GM18951 (cell line): ENCODE measurements around the gene CXCL1.

Experiments
- POLR2A ChIP-seq: IDR thresholded peaks from 4 replicates; pipeline ENCODE4 v1.6.1; 2011; ENCODE audit warnings: mild to moderate bottlenecking; ENCODE audit not compliant: insufficient read length, insufficient read depth; ENCODE audit errors: extremely low read depth
- in situ Hi-C: fragments of 300-500 bp; cut with MboI; formaldehyde crosslinking; loops from one replicate; pipeline ENCODE4 v1.12.0; 2022; ENCODE audit warnings: low sequenced_read_pairs, mixed read lengths, inconsistent platforms; ENCODE audit not compliant: unreplicated experiment

Gene CXCL1

GRCh38 chr4:73902817-73903547 is 33.8 kb downstream of the CXCL1 start:
- TF ChIP-seq POLR2A: no peak
- in situ Hi-C loops: no loop called here

DNA sequence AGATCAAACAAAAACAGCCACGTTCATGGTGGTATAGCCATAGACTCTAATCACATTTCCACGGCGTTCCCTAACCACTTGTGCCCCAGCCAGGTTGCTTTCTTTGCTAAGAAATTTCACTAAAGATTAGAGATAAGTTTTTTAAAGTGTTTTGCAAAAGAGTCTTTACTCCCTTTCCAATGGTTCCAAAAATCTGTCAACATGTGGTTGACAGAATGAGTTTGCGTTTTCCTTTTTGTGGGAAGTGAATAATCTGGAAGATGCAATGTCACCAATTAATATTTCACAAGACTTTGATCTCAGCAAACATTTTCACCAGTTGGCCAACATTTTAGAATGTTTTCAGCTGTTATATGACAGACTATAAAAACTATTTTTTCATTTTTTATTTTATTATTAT is 35.3 kb downstream of the CXCL1 start:
- in situ Hi-C loops: no loop called here
- TF ChIP-seq POLR2A: no peak

- TF ChIP-seq POLR2A: no peak
- in situ Hi-C loops: no loop called here
These were observed 39.8 kb downstream of the CXCL1 start for GRCh38 chr4:73908965-73909364.

DNA sequence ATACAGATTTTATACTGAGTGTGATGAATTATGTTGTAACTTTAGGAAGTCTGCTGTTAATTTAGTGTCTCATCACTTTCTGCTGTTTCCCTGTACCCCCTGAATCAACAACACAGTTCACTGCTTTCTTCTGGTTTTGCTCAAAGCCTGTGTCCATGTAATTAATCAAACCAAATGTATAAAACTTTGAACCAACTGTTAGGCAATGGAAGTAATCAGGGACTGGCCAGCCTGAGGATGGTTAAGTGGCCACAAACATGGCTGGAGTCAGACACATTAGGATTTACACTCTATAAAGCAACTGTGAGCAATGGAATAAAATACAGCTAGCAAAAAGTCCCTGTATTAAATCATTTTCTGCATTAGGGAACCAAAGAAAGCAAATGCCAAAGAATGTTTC is 42.6 kb downstream of the CXCL1 start:
- TF ChIP-seq POLR2A: no peak
- in situ Hi-C loops: no loop called here

GRCh38 chr4:73912191-73912590 is 43.0 kb downstream of the CXCL1 start:
- in situ Hi-C loops: no loop called here
- no peak for TF ChIP-seq POLR2A

- in situ Hi-C loops: no loop called here
- no peak for TF ChIP-seq POLR2A
These were observed 44.9 kb downstream of the CXCL1 start for GRCh38 chr4:73914071-73914470.

DNA sequence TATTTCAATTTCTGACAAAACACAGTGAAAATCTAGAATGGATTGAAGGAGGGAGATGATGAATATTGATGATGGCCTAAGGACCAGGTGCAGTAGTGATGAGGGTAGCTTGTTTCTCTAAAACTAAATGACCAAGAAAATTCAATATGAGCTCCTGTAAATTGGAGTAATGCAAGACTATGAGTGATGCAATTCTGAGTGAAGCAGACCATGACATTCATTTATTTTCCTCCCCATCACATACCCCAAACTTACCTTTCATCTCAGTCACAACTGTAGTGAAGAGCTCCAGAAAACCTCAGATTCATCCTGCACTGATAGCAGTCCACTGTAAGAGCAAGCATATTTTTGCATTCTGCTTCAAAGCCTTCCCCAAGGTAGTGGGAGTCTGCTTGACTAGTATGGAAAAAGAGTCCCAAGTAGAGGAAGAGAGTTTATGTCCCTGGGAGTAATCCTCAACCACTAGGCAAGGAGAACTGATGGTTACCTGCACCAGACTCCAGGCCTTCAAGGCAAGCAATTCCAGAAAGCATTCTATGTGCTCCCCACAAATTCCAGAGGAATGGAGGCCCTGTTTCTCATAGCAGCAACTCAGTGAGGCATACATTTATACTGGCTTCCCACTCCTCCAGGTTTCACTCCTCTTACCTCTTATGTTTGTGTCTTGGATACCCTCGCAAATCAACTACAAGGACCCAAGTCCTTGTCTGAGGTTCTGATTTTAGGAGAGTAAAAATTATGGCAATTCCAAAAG is 47.2 kb downstream of the CXCL1 start:
- in situ Hi-C loops: no loop called here
- TF ChIP-seq POLR2A: no peak

DNA sequence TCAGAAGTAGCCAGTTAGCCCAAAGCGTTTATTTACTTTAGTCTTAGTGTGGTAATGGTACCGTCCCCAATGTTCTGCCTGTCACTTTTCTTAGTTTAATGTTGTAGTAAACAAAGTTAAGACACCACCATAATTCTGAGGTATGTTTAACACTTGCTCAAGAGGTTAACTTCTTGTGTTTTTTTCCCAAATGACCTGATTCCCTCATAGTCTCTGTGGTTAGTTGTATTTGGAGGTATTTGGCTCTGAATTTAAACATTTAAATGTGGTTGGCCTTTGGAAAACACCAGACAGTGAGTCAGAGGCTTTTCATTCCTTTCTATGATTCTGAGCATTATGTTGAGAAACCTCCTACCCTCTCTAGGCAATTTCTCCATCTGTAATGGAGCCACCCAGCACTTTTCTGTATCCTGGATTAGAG is 47.9 kb downstream of the CXCL1 start:
- no peak for TF ChIP-seq POLR2A
- in situ Hi-C loops: no loop called here

DNA sequence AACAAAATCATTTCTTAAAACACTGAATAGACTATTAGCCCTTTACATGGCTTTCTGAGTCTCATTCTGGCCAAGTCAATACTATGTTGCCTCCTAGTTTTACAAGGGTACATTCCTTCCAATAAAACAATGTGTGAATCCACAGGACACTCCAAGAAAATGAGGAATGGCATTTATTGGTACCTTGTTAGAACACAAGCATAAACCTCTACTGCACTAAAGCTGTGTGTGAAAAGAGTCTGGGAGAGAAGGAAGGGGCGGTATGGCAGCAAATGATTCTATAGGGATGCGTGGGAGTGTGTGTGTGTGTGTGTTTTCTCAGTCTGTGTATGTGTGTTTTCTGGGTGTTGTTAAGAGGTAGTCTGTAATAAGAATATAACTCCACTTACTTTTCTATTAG is 48.9 kb downstream of the CXCL1 start:
- no peak for TF ChIP-seq POLR2A
- in situ Hi-C loops: no loop called here

DNA sequence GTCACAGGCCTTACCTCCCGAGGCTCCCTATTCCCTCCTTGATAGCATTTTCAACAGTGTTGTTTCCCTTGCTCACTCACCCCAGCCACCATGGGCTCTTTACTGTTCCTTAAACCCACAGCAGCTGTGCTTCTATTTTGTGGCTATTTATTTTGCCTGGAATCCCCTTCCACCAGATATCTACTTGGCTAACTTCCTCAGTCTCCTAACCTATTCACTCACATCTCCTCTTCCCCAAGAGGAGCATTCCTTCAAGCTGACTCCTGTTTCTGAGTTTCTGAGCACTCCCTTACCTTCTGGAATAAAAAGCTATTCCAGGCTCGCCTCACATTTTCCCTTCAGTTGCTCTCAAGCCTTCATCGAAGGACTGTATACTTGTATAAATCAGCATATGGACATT is 50.5 kb downstream of the CXCL1 start:
- in situ Hi-C loops: no loop called here
- TF ChIP-seq POLR2A: no peak
